HG03108 (cell line): ENCODE data around the gene PACC1.

Experiments
- ATAC-seq: cut with Tn5 transposase; IDR thresholded peaks from one replicate; pipeline ENCODE4 v1.9.1; 2021; ENCODE audit warnings: moderate library complexity; ENCODE audit not compliant: unreplicated experiment

Gene PACC1

GRCh38 chr1:212414328-212415106 is at the start of gene PACC1:
Gene PACC1, minus strand, starts transcription at chr1:212414886. Its CDS starts 129 bp downstream, at chr1:212414757.
- peak; percentile 98 for ATAC-seq

DNA sequence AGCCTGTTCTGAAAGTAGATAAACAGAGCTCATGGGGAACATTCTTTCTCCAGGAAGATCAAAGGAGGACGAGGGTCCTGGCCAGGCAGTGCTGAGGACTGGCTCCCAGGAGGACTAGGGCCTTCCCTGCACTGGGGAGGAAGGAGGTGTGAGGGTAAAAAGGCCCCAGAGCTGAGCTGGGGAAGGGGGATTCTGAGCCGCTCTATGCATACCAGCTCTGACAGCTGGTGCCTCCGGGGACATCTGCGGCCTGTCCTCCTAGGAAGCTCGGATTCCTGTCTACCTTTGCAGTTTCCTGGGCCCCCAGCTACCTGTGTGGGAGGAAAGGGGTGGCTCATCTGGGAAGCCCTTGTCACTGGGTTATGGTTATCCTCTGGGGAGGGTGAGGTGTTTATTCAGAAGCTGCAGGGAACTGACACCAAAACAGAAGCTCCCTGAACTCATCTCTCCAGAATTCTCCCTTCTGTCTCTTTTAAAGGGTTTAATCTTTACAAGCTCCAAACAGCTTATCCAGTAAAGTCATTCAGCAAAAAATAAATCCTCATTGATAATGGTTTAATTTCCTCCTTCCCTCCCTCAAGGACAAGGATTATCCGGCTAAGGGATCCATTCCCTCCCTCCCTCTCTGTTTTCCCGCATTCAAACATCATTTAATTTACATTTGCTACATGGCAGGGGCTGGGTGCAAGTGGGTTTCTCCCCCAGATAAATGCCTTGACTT is 49.0 kb upstream of the PACC1 start:
- ATAC-seq = no peak

DNA sequence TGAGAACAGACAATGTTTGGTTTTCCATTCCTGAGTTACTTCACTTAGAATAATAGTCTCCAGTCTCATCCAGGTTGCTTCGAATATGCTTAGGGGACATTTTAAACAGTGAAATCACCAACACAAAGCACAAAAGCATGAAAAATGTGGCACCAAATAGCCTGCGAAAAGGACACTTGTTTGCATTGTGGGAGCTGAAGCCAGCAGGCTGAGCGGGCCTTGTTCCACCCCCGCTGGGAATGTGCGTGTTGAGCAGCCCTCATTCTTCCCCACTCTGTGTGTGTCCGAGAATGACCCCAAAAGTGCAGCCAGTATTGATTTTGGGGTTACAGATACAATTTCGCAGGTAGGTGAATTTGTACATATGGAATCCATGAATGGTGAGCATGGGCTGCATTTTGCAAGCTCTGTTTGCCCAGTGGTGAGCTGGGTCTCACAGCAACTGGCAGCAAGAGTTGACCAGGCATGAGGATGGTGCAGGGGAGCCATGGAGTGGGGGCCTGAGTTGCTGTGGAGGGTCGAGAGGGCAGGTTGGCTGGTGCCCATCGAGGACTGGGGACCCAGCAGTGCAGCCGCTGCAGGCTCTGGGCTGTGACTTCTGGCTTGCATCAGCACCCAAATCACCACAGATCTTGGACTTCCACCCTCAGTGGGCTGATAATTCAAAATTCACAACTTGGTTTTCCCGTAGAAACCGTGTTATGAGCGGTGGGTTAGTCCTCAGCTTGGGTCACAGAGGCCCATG is 47.4 kb upstream of the PACC1 start:
- no peak for ATAC-seq

GRCh38 chr1:212460376-212460775 is 45.7 kb upstream of the PACC1 start:
- no peak for ATAC-seq

GRCh38 chr1:212459656-212460055 is 45.0 kb upstream of the PACC1 start:
- ATAC-seq = no peak

DNA sequence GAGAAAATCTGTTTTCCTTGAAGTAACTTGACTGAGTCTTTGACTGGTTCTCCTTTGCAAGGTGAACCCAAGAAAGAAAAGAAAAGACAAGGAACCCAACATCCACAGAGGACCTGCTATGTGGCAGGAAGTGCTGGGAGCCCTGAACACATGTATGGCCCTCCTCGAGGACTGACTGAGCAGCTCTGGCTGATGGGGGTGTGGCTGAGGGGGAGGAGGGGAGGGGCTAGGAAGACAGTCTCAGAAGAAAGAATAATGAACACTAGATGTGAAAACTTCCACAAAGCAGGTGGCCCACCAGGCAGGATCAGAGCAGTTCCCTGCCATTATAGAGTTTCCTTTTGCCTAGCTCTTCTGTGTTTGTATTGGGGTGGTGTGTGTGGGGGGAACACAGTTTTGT is 44.1 kb upstream of the PACC1 start:
- no peak for ATAC-seq

- ATAC-seq = no peak
These were observed 43.2 kb upstream of the PACC1 start for GRCh38 chr1:212457740-212458338.

GRCh38 chr1:212455803-212456528 is 41.3 kb upstream of the PACC1 start:
- no peak for ATAC-seq

DNA sequence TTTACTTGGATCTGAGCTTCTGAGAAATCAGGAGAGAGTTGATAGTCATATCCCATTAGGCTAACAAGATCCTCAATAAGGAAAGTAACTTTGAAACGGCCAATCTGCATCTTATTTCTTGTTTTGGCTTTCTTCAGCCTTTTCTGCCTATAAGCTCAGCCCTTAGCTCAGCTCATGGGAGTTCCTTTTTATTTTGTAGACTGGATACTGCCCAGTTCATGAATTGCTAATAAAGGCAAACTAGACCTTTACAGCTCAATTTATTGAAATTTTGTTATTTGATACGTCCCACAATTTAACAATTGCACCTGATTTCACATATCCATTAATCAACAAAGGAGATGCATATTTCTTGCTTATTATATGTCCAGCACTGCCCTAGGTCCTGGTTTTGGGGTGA is 40.7 kb upstream of the PACC1 start:
- no peak for ATAC-seq

GRCh38 chr1:212454741-212455140 is 40.1 kb upstream of the PACC1 start:
- no peak for ATAC-seq

DNA sequence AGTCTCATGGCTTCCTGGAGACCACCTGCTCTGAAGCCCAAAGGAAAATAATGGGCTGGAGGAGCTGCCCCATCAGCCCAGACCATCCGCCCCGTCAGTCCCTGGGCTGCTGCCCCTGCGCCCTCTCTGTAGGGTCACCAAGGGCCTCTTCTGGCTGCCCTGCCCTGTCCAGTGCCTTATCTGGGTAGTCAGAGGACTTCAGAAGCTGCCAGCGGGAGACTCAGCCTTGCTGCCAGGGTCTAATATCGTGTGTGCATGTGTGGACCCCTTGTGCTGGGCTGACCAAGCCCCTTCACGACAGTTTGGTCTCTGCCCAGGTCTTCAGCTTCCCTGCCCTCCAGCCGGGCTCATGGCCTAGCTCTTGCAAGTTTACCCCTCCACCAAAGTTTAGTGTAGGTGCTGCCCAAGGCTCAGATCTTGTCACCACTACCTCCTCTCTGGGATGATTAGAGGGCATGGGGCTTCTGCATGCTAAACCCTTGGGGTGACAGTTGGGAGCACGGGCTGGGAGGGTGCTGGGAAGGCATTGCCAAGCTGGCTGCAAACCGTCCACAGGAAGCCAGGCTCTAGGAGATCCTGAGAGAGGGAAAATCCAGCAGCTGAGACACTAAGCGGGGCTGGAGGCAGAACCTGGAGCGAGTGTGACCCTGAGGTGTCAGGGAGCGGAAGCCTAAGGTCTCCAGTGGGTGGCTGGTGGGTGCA is 38.6 kb upstream of the PACC1 start:
- no peak for ATAC-seq

GRCh38 chr1:212452323-212453155 is 37.9 kb upstream of the PACC1 start:
- ATAC-seq = no peak

DNA sequence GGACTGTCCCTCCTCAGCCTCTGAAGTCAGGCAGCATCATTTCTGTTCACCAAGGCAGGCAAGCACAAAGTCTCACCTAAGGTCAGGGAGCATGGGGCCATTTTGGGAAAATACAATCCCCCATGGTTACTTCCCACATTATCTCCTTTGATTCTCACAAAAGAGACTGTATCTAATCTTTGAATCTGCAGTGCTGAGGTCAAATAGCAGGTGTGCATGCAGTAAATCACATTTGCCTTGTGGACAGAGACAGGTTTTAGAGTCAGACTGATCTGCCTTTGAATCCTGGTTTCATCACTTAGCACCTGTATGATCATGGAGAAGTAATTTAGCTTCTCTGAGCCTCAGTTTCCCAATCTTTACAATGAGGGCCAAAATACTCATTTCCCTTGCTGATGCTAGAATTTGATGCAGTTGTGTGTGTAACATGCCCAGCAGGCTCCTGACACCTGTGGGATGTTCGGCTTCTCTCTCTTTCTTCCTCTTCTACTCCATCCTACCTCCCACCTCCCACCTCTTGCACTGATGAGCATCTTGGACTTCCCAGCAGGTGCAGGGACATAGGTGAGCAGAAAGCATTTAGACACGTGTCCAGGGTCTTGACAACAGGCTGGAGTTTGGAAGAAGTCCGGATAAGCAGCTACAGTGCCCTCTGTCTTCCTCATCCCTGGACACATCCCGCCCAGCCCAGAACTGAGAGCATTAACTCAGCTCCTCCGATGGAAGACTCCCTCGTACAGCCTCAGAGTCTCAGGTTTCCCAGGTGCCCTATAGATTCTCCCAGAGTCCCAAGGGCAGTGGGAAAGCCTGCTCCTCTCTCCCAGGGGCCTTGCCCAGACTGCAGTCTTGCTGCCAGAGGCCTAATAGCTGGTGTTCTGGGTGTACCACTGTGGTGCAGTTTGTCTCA is 37.0 kb upstream of the PACC1 start:
- ATAC-seq = no peak

GRCh38 chr1:212450331-212450881 is 35.7 kb upstream of the PACC1 start:
- no peak for ATAC-seq

- ATAC-seq = no peak
These were observed 32.8 kb upstream of the PACC1 start for GRCh38 chr1:212447478-212447877.

GRCh38 chr1:212446333-212446732 is 31.6 kb upstream of the PACC1 start:
- no peak for ATAC-seq

DNA sequence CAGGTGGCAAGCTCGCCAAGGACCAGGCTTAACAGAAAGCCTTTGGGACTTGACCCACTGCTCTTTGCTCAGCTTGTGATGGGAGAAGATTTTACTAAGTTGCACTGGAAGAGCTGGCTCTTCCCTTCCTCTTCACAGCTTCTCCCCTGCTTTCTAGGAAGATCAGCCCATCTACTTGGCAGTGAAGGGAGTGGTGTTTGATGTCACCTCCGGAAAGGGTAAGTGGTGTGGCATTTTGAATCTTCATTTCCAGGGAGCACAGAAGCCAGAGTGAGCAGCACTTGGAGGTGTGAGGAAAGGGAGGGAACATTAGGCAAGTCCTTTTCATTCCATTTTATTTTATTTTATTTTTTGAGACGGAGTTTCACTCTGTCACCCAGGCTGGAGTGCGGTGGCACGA is 27.7 kb upstream of the PACC1 start:
- ATAC-seq = no peak

- no peak for ATAC-seq
These were observed 25.7 kb upstream of the PACC1 start for GRCh38 chr1:212440419-212440818.
